Measurements from ENCODE around the gene TAGLN.

Gene TAGLN

DNA sequence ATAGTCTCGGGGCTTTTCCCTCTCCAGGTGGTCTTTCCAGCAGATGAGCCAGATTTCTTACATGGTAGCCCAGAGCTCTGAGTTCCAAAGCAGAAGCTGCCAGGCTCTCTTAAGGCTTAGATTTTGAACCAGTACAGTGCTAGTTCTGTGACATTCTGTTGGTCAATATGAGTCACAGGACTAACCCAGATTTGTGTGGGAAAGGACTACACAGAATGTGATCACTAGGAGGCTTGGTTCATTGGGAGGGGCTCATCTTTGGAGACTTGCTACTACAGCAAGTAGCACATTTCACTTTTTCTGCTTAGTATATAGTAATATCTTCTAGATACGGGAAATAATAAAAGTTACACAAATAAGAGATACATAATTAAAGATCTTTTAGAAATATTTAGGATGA lies 57.4 kb downstream of the TAGLN start:
- Histone ChIP-seq H3K18ac (ENCODE audit: low read length) (no peak overlapping the region), H3K4me1 (ENCODE audit: control insufficient read depth in 2 of 2, insufficient read depth in 1 of 2, low read depth in 1 of 2, low read length in 2 of 2) (no peaks in the 10 kb centered on the region), H3K23ac (ENCODE audit: low read depth, low read length, poor library complexity) (no peak overlapping the region), H2BK12ac (ENCODE audit: low read length) (no peak overlapping the region), H3K27ac (replicated peaks; ENCODE audit: low read length) (no peak overlapping the region), H4K91ac (ENCODE audit: low read depth, low read length, poor library complexity) (no peak overlapping the region), H2BK120ac (ENCODE audit: low read depth, low read length) (no peak overlapping the region), H3K14ac (ENCODE audit: low read length) (no peak overlapping the region), H3K4me2 (ENCODE audit: insufficient read depth, low read length, poor library complexity, severe bottlenecking) (no peak overlapping the region), H2AFZ (ENCODE audit: low read length) (no peak overlapping the region), H2BK15ac (ENCODE audit: low read length) (no peak overlapping the region), H3K79me1 (ENCODE audit: low read depth, low read length) (no peaks in the 10 kb centered on the region), H3K27me3 (ENCODE audit: control insufficient read depth in 3 of 3, insufficient read depth in 3 of 3, low read depth in 1 of 3, low read length in 3 of 3) (no peaks in the 10 kb centered on the region), H3K4ac (ENCODE audit: low read length) (no peak overlapping the region), H3K9ac (ENCODE audit: low read depth, low read length, poor library complexity) (no peak overlapping the region), H2AK5ac (ENCODE audit: low read depth, low read length) (no peak overlapping the region), H3K36me3 (replicated peaks in 1 of 2; ENCODE audit: control insufficient read depth in 2 of 2, insufficient read depth in 2 of 2, low read length in 2 of 2) (peaks cover 4 to 86% of the 10 kb centered on the region in 2 donors), H3K4me3 (ENCODE audit: low read length in 2 of 2) (no peak overlapping the region), H4K8ac (ENCODE audit: low read depth, low read length) (no peak overlapping the region), H3K9me3 (replicated peaks in 1 of 2; ENCODE audit: control insufficient read depth in 2 of 2, insufficient read depth in 1 of 2, low read depth in 1 of 2, low read length in 2 of 2) (no peaks in the 10 kb centered on the region), H2BK5ac (ENCODE audit: low read length) (no peak overlapping the region)
- DNase-seq (ENCODE audit: low spot score): no peak
- no CpG with 5 or more reads among the region's 2 CpGs for WGBS, 2 donors (ENCODE audit: extremely low coverage in 2 of 2, insufficient read length in 2 of 2, insufficient replicate concordance in 1 of 2)

Data from neuronal stem cell (in vitro differentiated cells).